H1 (cell line): Measurements from ENCODE around the gene TMEM140. TPM values are rescaled to one million over a fixed set of nuclear protein-coding genes. Genes with fewer than 3 reads are reported as not detected.

Source experiments
- BRCA1 ChIP-seq: IDR thresholded peaks from 2 replicates; pipeline ENCODE4 v1.6.1; 2012; ENCODE audit warnings: low read depth, low read length, improper control_type of control experiment
- CBX8 ChIP-seq: fragments of 300-800, 300-1000 bp; sonication (generic); IDR thresholded peaks from 2 replicates; pipeline ENCODE4 v1.7.1; 2016; ENCODE audit warnings: low read depth, low read length, borderline replicate concordance
- CHD2 ChIP-seq: IDR thresholded peaks from 2 replicates; pipeline ENCODE4 v1.6.1; 2012; ENCODE audit warnings: low read length, improper control_type of control experiment
- EP300 ChIP-seq, 2 experiments: IDR thresholded peaks; 1 replicate in 1 of 2; 2 replicates in 1 of 2; pipeline ENCODE4 v1.6.1; 2011 to 2012; ENCODE audit warnings: low read depth in 2 of 2, low read length in 2 of 2, mild to moderate bottlenecking in 2 of 2, borderline replicate concordance in 1 of 2, inconsistent platforms in 1 of 2, moderate library complexity in 1 of 2
- KDM1A ChIP-seq: fragments of 200-600, 300-600 bp; sonication (generic); IDR thresholded peaks from 2 replicates; pipeline ENCODE4 v1.7.1; 2016; ENCODE audit warnings: mild to moderate bottlenecking, low read length, borderline replicate concordance
- KDM5A ChIP-seq: fragments of 200-600 bp; IDR thresholded peaks from 2 replicates; pipeline ENCODE4 v1.7.1; 2012; ENCODE audit warnings: mild to moderate bottlenecking, low read length, inconsistent platforms, mixed read lengths
- POU5F1 ChIP-seq: IDR thresholded peaks from 2 replicates; pipeline ENCODE4 v1.6.1; 2011; ENCODE audit warnings: low read depth, mild to moderate bottlenecking, low read length, moderate library complexity
- RFX5 ChIP-seq: IDR thresholded peaks from 2 replicates; pipeline ENCODE4 v1.6.1; 2011; ENCODE audit warnings: low read depth, low read length, improper control_type of control experiment, borderline replicate concordance
- RXRA ChIP-seq: IDR thresholded peaks from 2 replicates; pipeline ENCODE4 v1.6.1; 2011; ENCODE audit warnings: low read depth, mild to moderate bottlenecking, low read length, moderate library complexity; ENCODE audit not compliant: insufficient read depth
- SAP30 ChIP-seq: fragments of 300-600 bp; sonication (generic); IDR thresholded peaks from 2 replicates; pipeline ENCODE4 v1.7.1; 2012; ENCODE audit warnings: low read length, moderate library complexity, mild to moderate bottlenecking, inconsistent platforms; ENCODE audit not compliant: insufficient read depth, insufficient replicate concordance
- SIN3A ChIP-seq, 2 experiments: IDR thresholded peaks in 1 of 2; conservative IDR thresholded peaks in 1 of 2; 2 replicates each; pipeline ENCODE4 v1.6.1; 2011 to 2012; ENCODE audit warnings: low read length in 2 of 2, improper control_type of control experiment in 1 of 2, low read depth in 1 of 2, mild to moderate bottlenecking in 1 of 2
- SIX5 ChIP-seq: IDR thresholded peaks from 2 replicates; pipeline ENCODE4 v1.6.1; 2011; ENCODE audit warnings: mild to moderate bottlenecking, low read depth, low read length
- SP2 ChIP-seq: IDR thresholded peaks from 2 replicates; pipeline ENCODE4 v1.6.1; 2012; ENCODE audit warnings: mild to moderate bottlenecking, low read length, inconsistent platforms
- SRF ChIP-seq: IDR thresholded peaks from 2 replicates; pipeline ENCODE4 v1.6.1; 2011; ENCODE audit warnings: mild to moderate bottlenecking, low read depth, low read length, moderate library complexity
- TBP ChIP-seq: IDR thresholded peaks from 2 replicates; pipeline ENCODE4 v1.6.1; 2011; ENCODE audit warnings: low read depth, low read length, improper control_type of control experiment
- polyA plus RNA-seq, 7 experiments: library from polyadenylated mRNA; depleted of rRNA in 3 of 7; stranded (reverse) in 5 of 7; unstranded in 2 of 7; fragments of >200 nt in 5 of 7; fragments of 200-250 nt in 2 of 7; gene quantifications; 1 replicate in 5 of 7; 2 replicates in 1 of 7; 4 replicates in 1 of 7; pipeline versions ENCODE4 v1.2.1 to v1.2.3, GENCODE V29; 2011 to 2013; ENCODE audit warnings: missing spikeins in 2 of 7, mixed read lengths in 2 of 7
- total RNA-seq: library from RNA; stranded (reverse); fragmentation: NEBNext Ultra II Directional; extraction: Animal tissue kit (Norgen Biotek cat#: 25700); gene quantifications from 2 replicates; pipeline ENCODE4 v1.2.1, GENCODE V29; 2021
- TF ChIP-seq, protein P1 (sequence below), 3 experiments: IDR thresholded peaks; 1 replicate in 2 of 3; 2 replicates in 1 of 3; pipeline versions ENCODE4 v1.5.1 to v1.6.1; 2011; ENCODE audit warnings: low read length in 3 of 3, mild to moderate bottlenecking in 3 of 3, inconsistent platforms in 2 of 3, low read depth in 1 of 3, moderate library complexity in 1 of 3; ENCODE audit not compliant: insufficient read depth in 1 of 3; ENCODE audit errors: control extremely low read depth in 1 of 3
- TF ChIP-seq, protein P2 (sequence below): IDR thresholded peaks from 2 replicates; pipeline ENCODE4 v1.6.1; 2012; ENCODE audit warnings: inconsistent platforms

Gene TMEM140
- total and polyA plus RNA-seq, 2 of the 8 experiments (the other 6 are each of a cell fraction or from before 2014, with no cell fraction given): not detected

DNA sequence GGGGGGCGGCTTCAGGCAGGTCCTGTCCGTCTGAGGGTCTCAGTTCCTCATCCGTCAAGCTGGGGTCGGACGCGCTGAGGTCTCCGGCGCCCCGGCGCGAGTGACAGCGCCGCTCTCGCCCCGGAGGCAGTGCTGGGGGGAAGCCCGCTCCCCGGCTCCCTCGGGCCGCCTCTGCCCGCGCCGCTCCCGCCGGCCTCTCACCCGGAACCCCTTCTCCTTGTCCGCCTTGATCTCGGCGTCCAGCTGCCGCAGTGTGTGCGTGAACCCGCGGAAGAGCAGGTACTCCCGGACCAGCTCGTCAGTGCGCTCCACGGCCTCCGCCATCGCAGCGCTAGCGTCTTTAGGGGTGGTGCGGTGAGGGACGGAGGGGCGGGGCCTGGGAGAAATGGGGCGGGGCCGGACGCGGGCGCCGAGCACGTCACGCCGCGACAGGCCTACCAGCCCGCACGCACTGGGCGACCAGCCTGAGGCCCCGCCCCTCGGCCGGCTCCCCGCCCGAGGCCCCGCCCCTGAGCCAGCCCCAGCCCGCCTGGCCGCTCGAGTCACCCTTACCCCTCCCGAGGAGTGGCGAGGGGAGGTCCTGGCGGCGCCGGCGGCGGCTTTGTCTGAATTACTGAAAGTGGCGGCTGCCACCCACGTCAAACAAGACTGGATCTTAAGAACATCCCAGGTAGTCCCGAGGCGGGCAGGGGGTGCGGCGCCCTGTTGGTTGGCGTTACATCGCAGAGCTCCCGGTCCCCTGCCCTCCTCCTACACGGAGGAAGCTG, 63.5 kb downstream of the TMEM140 start, which contains the start of gene WDR91 (continued):
- TF ChIP-seq RFX5 (no peak), SIX5 (no peak), CHD2 (no peak), KDM1A (no peak), SP2 (no peak), RXRA (no peak), SAP30 (no peak), SRF (no peak), POU5F1 (no peak), KDM5A (no peak), CBX8 (no peak), SIN3A (conservative IDR thresholded peaks at IDR 0.05 in 1 of 2, IDR thresholded peaks at IDR 0.05 in 1 of 2; ENCODE audit: low read depth in 1 of 2, low read length in 2 of 2) (peak; percentile 15 to 68; a peak in 3 of 4 replicates), BRCA1 (no peak), EP300 (IDR thresholded peaks at IDR 0.05; ENCODE audit: borderline replicate concordance in 1 of 2, low read depth in 2 of 2, low read length in 2 of 2) (no peak), TBP (peak; percentile 61; the same call in 1 of the 2 replicates)
- TF ChIP-seq, protein P1, sequence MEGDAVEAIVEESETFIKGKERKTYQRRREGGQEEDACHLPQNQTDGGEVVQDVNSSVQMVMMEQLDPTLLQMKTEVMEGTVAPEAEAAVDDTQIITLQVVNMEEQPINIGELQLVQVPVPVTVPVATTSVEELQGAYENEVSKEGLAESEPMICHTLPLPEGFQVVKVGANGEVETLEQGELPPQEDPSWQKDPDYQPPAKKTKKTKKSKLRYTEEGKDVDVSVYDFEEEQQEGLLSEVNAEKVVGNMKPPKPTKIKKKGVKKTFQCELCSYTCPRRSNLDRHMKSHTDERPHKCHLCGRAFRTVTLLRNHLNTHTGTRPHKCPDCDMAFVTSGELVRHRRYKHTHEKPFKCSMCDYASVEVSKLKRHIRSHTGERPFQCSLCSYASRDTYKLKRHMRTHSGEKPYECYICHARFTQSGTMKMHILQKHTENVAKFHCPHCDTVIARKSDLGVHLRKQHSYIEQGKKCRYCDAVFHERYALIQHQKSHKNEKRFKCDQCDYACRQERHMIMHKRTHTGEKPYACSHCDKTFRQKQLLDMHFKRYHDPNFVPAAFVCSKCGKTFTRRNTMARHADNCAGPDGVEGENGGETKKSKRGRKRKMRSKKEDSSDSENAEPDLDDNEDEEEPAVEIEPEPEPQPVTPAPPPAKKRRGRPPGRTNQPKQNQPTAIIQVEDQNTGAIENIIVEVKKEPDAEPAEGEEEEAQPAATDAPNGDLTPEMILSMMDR (IDR thresholded peaks at IDR 0.05; ENCODE audit: control extremely low read depth in 1 of 3, insufficient read depth in 1 of 3, low read depth in 1 of 3, low read length in 3 of 3): no peak
- TF ChIP-seq, protein P2, sequence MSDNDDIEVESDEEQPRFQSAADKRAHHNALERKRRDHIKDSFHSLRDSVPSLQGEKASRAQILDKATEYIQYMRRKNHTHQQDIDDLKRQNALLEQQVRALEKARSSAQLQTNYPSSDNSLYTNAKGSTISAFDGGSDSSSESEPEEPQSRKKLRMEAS: no peak
- TF ChIP-seq, all 59 proteins: peak for 12
